ENCODE measurements around the gene CD2AP. TPM values are rescaled to one million over a fixed set of nuclear protein-coding genes. Genes with fewer than 3 reads are reported as not detected.

CD2AP gene
- total RNA-seq, 2 experiments from 2014 or later: 28.3 to 29.2 TPM

GRCh38 chr6:47621838-47622449 is 144.4 kb downstream of the CD2AP start:
- POLR2A ChIA-PET: no interaction called here
- Mint-ChIP-seq H3K27me3 (no peaks in the 10 kb centered on the region), H3K9me3 (no peaks in the 10 kb centered on the region), H3K36me3 (ENCODE audit: low read depth) (peaks cover 36% of the 10 kb centered on the region), H3K4me3 (no peak overlapping the region), H3K27ac (no peak overlapping the region), H3K4me1 (ENCODE audit: low read depth) (peaks cover 2% of the 10 kb centered on the region)
- CTCF ChIA-PET: interaction anchor here (1.2 kb wide), 2 partner anchors 10 to 159 kb away, joined by 3 to 4 read pairs; no protein-coding TSS in a partner anchor
- TF ChIP-seq CTCF (IDR thresholded peaks at IDR 0.05): no peak
- no peak for ATAC-seq
- intact Hi-C loops (cut with micrococcal nuclease): no loop called here
- DNase-seq: no peak

GRCh38 chr6:47626782-47627181 is 149.2 kb downstream of the CD2AP start:
- Mint-ChIP-seq H3K27me3 (no peaks in the 10 kb centered on the region), H3K9me3 (no peaks in the 10 kb centered on the region), H3K27ac (no peak overlapping the region), H3K4me1 (ENCODE audit: low read depth) (peaks cover 8% of the 10 kb centered on the region), H3K36me3 (ENCODE audit: low read depth) (peaks cover 6% of the 10 kb centered on the region), H3K4me3 (no peak overlapping the region)
- ChIA-PET POLR2A (no interaction called here), CTCF (interaction anchor here (1.1 kb wide), 1 partner anchor 161 kb away, joined by 3 read pairs; no protein-coding TSS in a partner anchor)
- intact Hi-C loops (cut with micrococcal nuclease): no loop called here
- ATAC-seq (no peak), DNase-seq (no peak)
- TF ChIP-seq CTCF (IDR thresholded peaks at IDR 0.05): no peak

- H3K36me3 Mint-ChIP-seq (ENCODE audit: low read depth): no peaks in the 10 kb centered on the region
- ChIA-PET POLR2A (no interaction called here), CTCF (interaction anchor here (0.9 to 3.8 kb wide), 6 partner anchors 106 to 240 kb away, joined by 3 to 35 read pairs (median 7); no protein-coding TSS in a partner anchor)
- H3K4me1 Mint-ChIP-seq (ENCODE audit: low read depth): peaks cover 14% of the 10 kb centered on the region
- H3K27ac Mint-ChIP-seq: no peak overlapping the region
- ATAC-seq (no peak), DNase-seq (no peak)
- TF ChIP-seq CTCF (IDR thresholded peaks at IDR 0.05): no peak
- H3K27me3 Mint-ChIP-seq: no peaks in the 10 kb centered on the region
- no peak overlapping the region for H3K4me3 Mint-ChIP-seq
- intact Hi-C loops (cut with micrococcal nuclease): no loop called here
- no peaks in the 10 kb centered on the region for H3K9me3 Mint-ChIP-seq
These were observed 151.1 kb downstream of the CD2AP start for GRCh38 chr6:47628448-47629272.

- intact Hi-C loops (cut with micrococcal nuclease): loop anchor here (2.0 kb wide), 1 partner anchor 215 kb away; no protein-coding TSS in a partner anchor
- no peaks in the 10 kb centered on the region for H3K36me3 Mint-ChIP-seq (ENCODE audit: low read depth)
- no peak for TF ChIP-seq CTCF (IDR thresholded peaks at IDR 0.05)
- H3K27ac Mint-ChIP-seq: no peak overlapping the region
- CTCF ChIA-PET: interaction anchor here (0.9 to 5.1 kb wide), 11 partner anchors 30 to 238 kb away, joined by 3 to 103 read pairs (median 10); partner anchors contain the start of gene OPN5
- H3K27me3 Mint-ChIP-seq: no peaks in the 10 kb centered on the region
- POLR2A ChIA-PET: no interaction called here
- DNase-seq: no peak
- H3K9me3 Mint-ChIP-seq: no peaks in the 10 kb centered on the region
- no peak for ATAC-seq
- peaks cover 14% of the 10 kb centered on the region for H3K4me1 Mint-ChIP-seq (ENCODE audit: low read depth)
- H3K4me3 Mint-ChIP-seq: no peak overlapping the region
These were observed 152.4 kb downstream of the CD2AP start for GRCh38 chr6:47629954-47630353.

- Mint-ChIP-seq H3K27me3 (no peaks in the 10 kb centered on the region), H3K4me3 (no peak overlapping the region), H3K4me1 (ENCODE audit: low read depth) (peaks cover 14% of the 10 kb centered on the region), H3K27ac (no peak overlapping the region), H3K9me3 (no peaks in the 10 kb centered on the region), H3K36me3 (ENCODE audit: low read depth) (no peaks in the 10 kb centered on the region)
- ATAC-seq (no peak), DNase-seq (no peak)
- TF ChIP-seq CTCF (IDR thresholded peaks at IDR 0.05): no peak
- intact Hi-C loops (cut with micrococcal nuclease): loop anchor here (2.0 kb wide), 1 partner anchor 216 kb away; no protein-coding TSS in a partner anchor
- ChIA-PET POLR2A (no interaction called here), CTCF (interaction anchor here (1.2 to 5.1 kb wide), 27 partner anchors 10 to 302 kb away, joined by 3 to 103 read pairs (median 6); partner anchors contain the start of gene OPN5)
These were observed 153.0 kb downstream of the CD2AP start for GRCh38 chr6:47630587-47630986.
